IMR-90 (cell line): Measurements from ENCODE around the gene TMEM26. TPM values are rescaled to one million over a fixed set of nuclear protein-coding genes. Genes with fewer than 3 reads are reported as not detected.

Experiments
- ATAC-seq: fragments of 200-7000 bp; cut with Tn5 transposase; 2 replicates; pipeline ENCODE4 v1.9.1; 2020; ENCODE audit warnings: low read depth, mild to moderate bottlenecking, moderate library complexity
- BruUV-seq: library from RNA; stranded (reverse); fragments of 400-500 nt; replicated peaks from 2 replicates; lab custom pipeline; 2021; lab: Mats Ljungman, UMichigan
- CTCF ChIA-PET: fragments of 300-600 bp; formaldehyde crosslinking; extraction: SDS; loops from one replicate; lab custom pipeline; 2021; ENCODE audit warnings: antibody characterized with exemption; lab: Yijun Ruan, JAX
- POLR2A ChIA-PET: fragments of 300-600 bp; sonication (Branson Sonifier 250); formaldehyde crosslinking; loops from one replicate; lab custom pipeline; 2022; ENCODE audit warnings: antibody characterized with exemption; ENCODE audit not compliant: unreplicated experiment; lab: Charles Lee
- DNase-seq: peaks from one replicate; pipeline ENCODE4 v3.0.0; 2013
- H2AFZ ChIP-seq: replicated peaks from 2 replicates; pipeline ENCODE3; 2013; ENCODE audit warnings: low read length, mild to moderate bottlenecking; ENCODE audit not compliant: poor library complexity
- H2AK5ac ChIP-seq: 2 replicates; pipeline ENCODE4 v1.6.1; 2013; ENCODE audit warnings: low read depth, low read length, inconsistent platforms
- H2AK9ac ChIP-seq: replicated peaks from 2 replicates; pipeline ENCODE3; 2013; ENCODE audit warnings: mild to moderate bottlenecking, low read depth, low read length, moderate library complexity; ENCODE audit not compliant: poor library complexity
- H2BK120ac ChIP-seq: 2 replicates; pipeline ENCODE4 v1.6.1; 2013; ENCODE audit warnings: low read depth, low read length, inconsistent platforms
- H2BK15ac ChIP-seq: 3 replicates; pipeline ENCODE4 v1.6.1; 2013; ENCODE audit warnings: low read depth, low read length, inconsistent platforms
- H2BK20ac ChIP-seq: 2 replicates; pipeline ENCODE4 v1.6.1; 2013; ENCODE audit warnings: low read depth, mild to moderate bottlenecking, inconsistent platforms, low read length, moderate library complexity
- H2BK5ac ChIP-seq: 2 replicates; pipeline ENCODE4 v1.6.1; 2013; ENCODE audit warnings: mild to moderate bottlenecking, low read depth, low read length, inconsistent platforms; ENCODE audit not compliant: poor library complexity, severe bottlenecking
- H3K14ac ChIP-seq: replicated peaks from 2 replicates; pipeline ENCODE4 v1.6.1; 2013; ENCODE audit warnings: low read depth, low read length, inconsistent platforms
- H3K18ac ChIP-seq: 2 replicates; pipeline ENCODE4 v1.6.1; 2013; ENCODE audit warnings: low read depth, low read length, control low read depth
- H3K23ac ChIP-seq: 2 replicates; pipeline ENCODE4 v1.6.1; 2013; ENCODE audit warnings: low read depth, low read length, inconsistent platforms
- H3K27ac ChIP-seq: 2 replicates; pipeline ENCODE4 v1.5.1; 2013; ENCODE audit warnings: mild to moderate bottlenecking, control low read depth, low read length; ENCODE audit not compliant: insufficient read depth
- H3K27me3 ChIP-seq: 2 replicates; pipeline ENCODE4 v1.6.1; 2013; ENCODE audit warnings: low read length; ENCODE audit not compliant: control insufficient read depth, insufficient read depth
- H3K36me3 ChIP-seq: 2 replicates; pipeline ENCODE4 v1.6.1; 2013; ENCODE audit warnings: low read length, mixed read lengths; ENCODE audit not compliant: control insufficient read depth, insufficient read depth
- H3K4ac ChIP-seq: 2 replicates; pipeline ENCODE4 v1.6.1; 2013; ENCODE audit warnings: low read depth, low read length, inconsistent platforms
- H3K4me1 ChIP-seq: 2 replicates; pipeline ENCODE4 v1.6.1; 2013; ENCODE audit warnings: low read length, mixed read lengths; ENCODE audit not compliant: control insufficient read depth, insufficient read depth
- H3K4me2 ChIP-seq: 2 replicates; pipeline ENCODE4 v1.6.1; 2013; ENCODE audit warnings: low read depth, mild to moderate bottlenecking, control low read depth, low read length, moderate library complexity
- H3K4me3 ChIP-seq: 2 replicates; pipeline ENCODE4 v1.5.1; 2013; ENCODE audit warnings: low read depth, mild to moderate bottlenecking, control low read depth, low read length, moderate library complexity; ENCODE audit not compliant: insufficient read depth
- H3K56ac ChIP-seq: 2 replicates; pipeline ENCODE4 v1.6.1; 2013; ENCODE audit warnings: low read length, inconsistent platforms; ENCODE audit not compliant: insufficient read depth; ENCODE audit errors: extremely low read depth
- H3K79me1 ChIP-seq, 2 experiments: 2 replicates each; pipeline ENCODE4 v1.6.1; 2013; ENCODE audit warnings: low read length in 2 of 2, inconsistent platforms in 1 of 2, low read depth in 1 of 2
- H3K9ac ChIP-seq: 2 replicates; pipeline ENCODE4 v1.6.1; 2013; ENCODE audit warnings: low read depth, low read length, control low read depth
- H3K9me1 ChIP-seq: 2 replicates; pipeline ENCODE4 v1.6.1; 2013; ENCODE audit warnings: low read length, inconsistent platforms; ENCODE audit not compliant: insufficient read depth
- H3K9me3 ChIP-seq: 2 replicates; pipeline ENCODE4 v1.6.1; 2013; ENCODE audit warnings: low read length; ENCODE audit not compliant: control insufficient read depth, insufficient read depth
- H4K20me1 ChIP-seq: 2 replicates; pipeline ENCODE4 v1.6.1; 2013; ENCODE audit warnings: low read length, inconsistent platforms; ENCODE audit not compliant: insufficient read depth
- H4K5ac ChIP-seq: 2 replicates; pipeline ENCODE4 v1.6.1; 2013; ENCODE audit warnings: mild to moderate bottlenecking, low read depth, low read length, control low read depth
- H4K8ac ChIP-seq, 2 experiments: 2 replicates each; pipeline ENCODE4 v1.6.1; 2013; ENCODE audit warnings: low read depth in 2 of 2, low read length in 2 of 2, control low read depth in 1 of 2, inconsistent platforms in 1 of 2
- H4K91ac ChIP-seq: 2 replicates; pipeline ENCODE4 v1.6.1; 2013; ENCODE audit warnings: low read depth, low read length, inconsistent platforms; ENCODE audit not compliant: insufficient read depth
- CHD1 ChIP-seq: IDR thresholded peaks from 2 replicates; pipeline ENCODE4 v1.6.1; 2012; ENCODE audit warnings: low read depth, low read length, improper control_type of control experiment
- CTCF ChIP-seq: conservative IDR thresholded peaks from 2 replicates; pipeline ENCODE4 v1.5.1; 2012; ENCODE audit warnings: mild to moderate bottlenecking, low read depth, low read length, improper control_type of control experiment
- ELK1 ChIP-seq: fragments of 150-350 bp; IDR thresholded peaks from 2 replicates; pipeline ENCODE4 v1.6.1; 2016; ENCODE audit warnings: low read depth, mild to moderate bottlenecking, low read length, moderate library complexity, borderline replicate concordance
- MAFK ChIP-seq: IDR thresholded peaks from 2 replicates; pipeline ENCODE4 v1.6.1; 2012; ENCODE audit warnings: low read depth, low read length, improper control_type of control experiment
- NFE2L2 ChIP-seq: fragments of 150-350 bp; IDR thresholded peaks from 2 replicates; pipeline ENCODE4 v1.6.1; 2016; ENCODE audit warnings: low read depth, mild to moderate bottlenecking, low read length
- POLR2A ChIP-seq: IDR thresholded peaks from 2 replicates; pipeline ENCODE4 v1.6.1; 2012; ENCODE audit warnings: mild to moderate bottlenecking, low read depth, low read length
- RAD21 ChIP-seq: IDR thresholded peaks from 2 replicates; pipeline ENCODE4 v1.6.1; 2012; ENCODE audit warnings: low read length, improper control_type of control experiment
- RCOR1 ChIP-seq: IDR thresholded peaks from 2 replicates; pipeline ENCODE4 v1.6.1; 2012; ENCODE audit warnings: mild to moderate bottlenecking, low read length, improper control_type of control experiment; ENCODE audit not compliant: insufficient replicate concordance
- RFX5 ChIP-seq: IDR thresholded peaks from 2 replicates; pipeline ENCODE4 v1.8.0; 2012; ENCODE audit warnings: low read depth, mild to moderate bottlenecking, low read length, moderate library complexity
- SMC3 ChIP-seq: fragments of 150-350 bp; IDR thresholded peaks from 2 replicates; pipeline ENCODE4 v1.6.1; 2016; ENCODE audit warnings: low read depth, mild to moderate bottlenecking, antibody characterized with exemption, low read length, moderate library complexity
- USF2 ChIP-seq: fragments of 150-350 bp; IDR thresholded peaks from 2 replicates; pipeline ENCODE4 v1.6.1; 2017; ENCODE audit warnings: mild to moderate bottlenecking, antibody characterized with exemption, low read length, low read depth
- WGBS, 2 experiments: methylation state at CpG; one replicate each; pipeline versions ENCODE4 v1.1.5 to v1.1.7; 2013; ENCODE audit warnings: missing lambda C conversion rate in 2 of 2; ENCODE audit not compliant: insufficient read length in 1 of 2; ENCODE audit errors: extremely low coverage in 2 of 2; 5-methylcytosine and 5-hydroxymethylcytosine counted together
- dilution Hi-C: fragments of 300-500 bp; cut with HindIII; formaldehyde crosslinking; loops from one replicate; pipeline ENCODE4 v1.14.3; 2018; ENCODE audit warnings: low sequenced_read_pairs; ENCODE audit not compliant: unreplicated experiment
- in situ Hi-C: fragments of 300-500 bp; cut with MboI; formaldehyde crosslinking; loops from 3 replicates; pipeline ENCODE4 v1.14.3; 2019; ENCODE audit warnings: low sequenced_read_pairs, inconsistent platforms, mixed read lengths
- intact Hi-C: fragments of 100-400 bp; cut with micrococcal nuclease; formaldehyde crosslinking; loops from 2 replicates; pipeline ENCODE4 v1.10.0; 2022
- polyA plus RNA-seq, 3 experiments: library from polyadenylated mRNA; depleted of rRNA; stranded (reverse); fragments of >200 nt; gene quantifications; 2 replicates each; pipeline ENCODE4 v1.2.3, GENCODE V29; 2012; ENCODE audit warnings: low replicate concordance in 1 of 3
- total RNA-seq: library from RNA; depleted of rRNA; stranded (reverse); fragments of >200 nt; gene quantifications from 2 replicates; pipeline ENCODE4 v1.2.3, GENCODE V29; 2012

TMEM26 gene
- total and polyA plus RNA-seq, 2 of the 4 experiments (the other 2 are of a cell fraction) = 0.22 to 0.36 TPM

- Histone ChIP-seq H2AFZ (no peak overlapping the region), H3K9me1 (no peaks in the 10 kb centered on the region), H4K91ac (no peak overlapping the region), H3K27ac (no peak overlapping the region), H2BK15ac (no peak overlapping the region), H3K4ac (no peak overlapping the region), H3K4me1 (no peaks in the 10 kb centered on the region), H2AK9ac (no peak overlapping the region), H3K4me3 (no peak overlapping the region), H3K36me3 (no peaks in the 10 kb centered on the region), H2BK120ac (no peak overlapping the region), H3K56ac (no peak overlapping the region), H4K8ac (no peak overlapping the region), H4K20me1 (no peaks in the 10 kb centered on the region), H3K27me3 (no peaks in the 10 kb centered on the region), H3K79me1 (no peaks in the 10 kb centered on the region), H3K23ac (no peak overlapping the region), H4K5ac (no peak overlapping the region), H3K9me3 (no peaks in the 10 kb centered on the region), H3K18ac (no peak overlapping the region), H3K4me2 (no peak overlapping the region), H3K9ac (no peak overlapping the region), H2BK5ac (no peak overlapping the region), H2BK20ac (no peak overlapping the region), H2AK5ac (no peak overlapping the region), H3K14ac (no peak overlapping the region)
- no peak for ATAC-seq
- in situ Hi-C loops (no loop called here), intact Hi-C loops (no loop called here), dilution Hi-C loops (no loop called here)
- CTCF ChIA-PET = no interaction called here
- TF ChIP-seq USF2 (no peak), POLR2A (no peak), SMC3 (no peak), ELK1 (no peak), RFX5 (no peak), CHD1 (no peak), NFE2L2 (no peak), RAD21 (no peak), CTCF (no peak), RCOR1 (no peak), MAFK (no peak)
- no peak for DNase-seq
- no CpG with 5 or more reads among the region's 1 CpG for WGBS, 2 experiments
- BruUV-seq = no TSS peak
- POLR2A ChIA-PET = no interaction called here
These were observed 86.8 kb downstream of the TMEM26 start for GRCh38 chr10:61366365-61366764.
